ENCODE measurements around the gene IL7R.
A peak's percentile ranks its signal among the peaks of the same experiment; 100 is the strongest.

- no peak for TF ChIP-seq RAD21 (IDR thresholded peaks at IDR 0.05; ENCODE audit: low read length)
- 0 out of 2 replicates have a peak, but pooled peaks have one; percentile 17 for TF ChIP-seq CTCF (conservative IDR thresholded peaks at IDR 0.05; ENCODE audit: low read depth, low read length)
- no peak for TF ChIP-seq POLR2A (IDR thresholded peaks at IDR 0.05; ENCODE audit: low read depth, low read length)
- no peak for TF ChIP-seq MAZ (IDR thresholded peaks at IDR 0.05; ENCODE audit: borderline replicate concordance, low read depth, low read length)
- no peak for TF ChIP-seq FOS (IDR thresholded peaks at IDR 0.05; ENCODE audit: low read depth, low read length)
- no peak for TF ChIP-seq BHLHE40 (IDR thresholded peaks at IDR 0.05; ENCODE audit: low read depth, low read length)
- TF ChIP-seq USF2 (IDR thresholded peaks at IDR 0.05; ENCODE audit: low read depth, low read length), result no peak
- TF ChIP-seq NFE2L2 (IDR thresholded peaks at IDR 0.05; ENCODE audit: low read depth, low read length), result no peak
- no peak for TF ChIP-seq CEBPB (IDR thresholded peaks at IDR 0.05; ENCODE audit: low read depth, low read length)
- TF ChIP-seq CHD1 (IDR thresholded peaks at IDR 0.05; ENCODE audit: low read depth, low read length), result no peak
- no peak for TF ChIP-seq RFX5 (IDR thresholded peaks at IDR 0.05; ENCODE audit: low read depth, low read length)
- TF ChIP-seq MXI1 (IDR thresholded peaks at IDR 0.05; ENCODE audit: borderline replicate concordance, low read depth, low read length), result no peak
These were observed 41.4 kb upstream of the IL7R start for GRCh38 chr5:35815089-35815936.
